GM12874 (cell line): ENCODE measurements around the gene MECP2.

ENCODE experiments used
- TF ChIP-seq, protein P1 (sequence below): IDR thresholded peaks from 2 replicates; pipeline ENCODE4 v1.5.1; 2011; ENCODE audit warnings: low read depth, mild to moderate bottlenecking, control low read depth, low read length, moderate library complexity; ENCODE audit not compliant: insufficient read depth

Gene MECP2

DNA sequence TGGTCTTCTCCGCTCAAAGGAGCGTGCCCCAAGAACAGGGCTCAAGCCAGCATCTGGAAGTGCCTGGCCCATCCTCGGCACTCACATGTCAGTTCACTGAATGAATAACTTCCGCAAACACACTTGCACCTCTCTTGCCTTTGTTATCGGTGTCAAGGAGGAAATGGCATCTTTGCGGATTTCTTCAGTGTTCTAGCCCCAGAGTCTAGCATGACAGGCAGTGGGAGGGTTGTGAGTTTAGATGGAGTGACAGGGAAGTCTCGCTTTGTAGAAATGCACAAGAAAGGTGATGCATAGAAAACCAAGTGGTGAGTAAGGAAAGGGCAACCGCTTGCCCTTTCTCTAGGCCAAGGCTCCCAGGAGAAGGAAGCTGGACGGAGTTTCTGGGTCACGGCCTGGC, 17.6 kb upstream of the MECP2 start:
- TF ChIP-seq, protein P1, sequence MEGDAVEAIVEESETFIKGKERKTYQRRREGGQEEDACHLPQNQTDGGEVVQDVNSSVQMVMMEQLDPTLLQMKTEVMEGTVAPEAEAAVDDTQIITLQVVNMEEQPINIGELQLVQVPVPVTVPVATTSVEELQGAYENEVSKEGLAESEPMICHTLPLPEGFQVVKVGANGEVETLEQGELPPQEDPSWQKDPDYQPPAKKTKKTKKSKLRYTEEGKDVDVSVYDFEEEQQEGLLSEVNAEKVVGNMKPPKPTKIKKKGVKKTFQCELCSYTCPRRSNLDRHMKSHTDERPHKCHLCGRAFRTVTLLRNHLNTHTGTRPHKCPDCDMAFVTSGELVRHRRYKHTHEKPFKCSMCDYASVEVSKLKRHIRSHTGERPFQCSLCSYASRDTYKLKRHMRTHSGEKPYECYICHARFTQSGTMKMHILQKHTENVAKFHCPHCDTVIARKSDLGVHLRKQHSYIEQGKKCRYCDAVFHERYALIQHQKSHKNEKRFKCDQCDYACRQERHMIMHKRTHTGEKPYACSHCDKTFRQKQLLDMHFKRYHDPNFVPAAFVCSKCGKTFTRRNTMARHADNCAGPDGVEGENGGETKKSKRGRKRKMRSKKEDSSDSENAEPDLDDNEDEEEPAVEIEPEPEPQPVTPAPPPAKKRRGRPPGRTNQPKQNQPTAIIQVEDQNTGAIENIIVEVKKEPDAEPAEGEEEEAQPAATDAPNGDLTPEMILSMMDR = no peak

DNA sequence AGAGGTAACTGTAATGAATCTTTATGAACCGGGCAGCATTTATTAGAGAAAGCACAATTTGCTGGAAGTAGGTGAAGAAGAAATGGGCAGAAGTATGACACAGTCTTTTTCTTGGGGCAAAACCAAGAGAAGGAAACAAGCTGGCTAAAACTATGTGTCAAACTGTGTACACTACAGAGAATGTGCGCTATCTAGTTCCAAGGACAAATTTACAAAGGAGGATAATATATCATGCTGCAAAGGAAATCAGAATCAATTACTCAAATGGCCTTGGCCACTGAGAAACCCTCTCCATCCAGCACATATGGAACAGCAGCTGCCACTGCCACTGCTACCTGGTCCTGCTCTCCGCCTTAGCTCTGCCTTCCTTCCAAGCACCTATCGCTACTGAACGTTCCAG, 17.1 kb upstream of the MECP2 start:
- TF ChIP-seq, protein P1 = no peak

DNA sequence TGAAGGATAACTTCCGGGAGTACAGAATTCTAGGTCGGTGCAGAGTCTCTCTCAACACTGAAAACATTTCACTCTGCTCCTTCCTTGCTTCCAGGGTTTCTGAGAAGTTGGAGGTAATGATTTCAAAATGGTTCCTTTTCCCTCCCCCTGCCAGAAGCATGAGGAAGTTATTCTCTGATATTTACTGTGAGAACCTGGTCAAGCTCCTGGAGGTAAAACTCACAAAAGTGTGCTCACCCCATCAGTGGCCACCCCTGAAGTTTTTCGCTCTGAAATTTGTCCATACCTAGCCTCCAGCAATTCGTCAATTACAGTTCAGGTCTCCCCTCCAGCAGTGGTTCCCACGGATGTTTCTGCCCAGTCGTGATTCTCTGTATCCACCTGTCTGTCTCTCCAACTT, 16.2 kb upstream of the MECP2 start:
- TF ChIP-seq, protein P1 = no peak

DNA sequence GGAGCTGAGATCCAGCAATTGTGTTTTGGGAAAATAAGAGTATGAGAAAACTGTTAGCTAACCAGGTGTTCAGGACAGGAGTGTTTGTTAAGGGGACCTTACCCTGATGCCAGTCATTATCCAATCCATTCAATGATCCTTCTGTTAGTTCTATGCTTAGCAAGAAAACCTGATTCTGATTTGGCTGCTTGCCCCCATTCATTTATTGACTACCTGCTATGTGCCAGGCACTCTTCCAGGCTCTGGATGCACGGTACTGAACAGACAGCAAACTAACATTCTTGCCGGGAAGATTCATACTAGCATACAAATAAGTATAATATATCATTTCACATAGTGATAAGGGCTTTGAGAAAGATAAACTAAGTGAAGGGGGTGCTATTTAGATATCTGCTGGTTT, 1.0 kb upstream of the MECP2 start:
- TF ChIP-seq, protein P1 = no peak

DNA sequence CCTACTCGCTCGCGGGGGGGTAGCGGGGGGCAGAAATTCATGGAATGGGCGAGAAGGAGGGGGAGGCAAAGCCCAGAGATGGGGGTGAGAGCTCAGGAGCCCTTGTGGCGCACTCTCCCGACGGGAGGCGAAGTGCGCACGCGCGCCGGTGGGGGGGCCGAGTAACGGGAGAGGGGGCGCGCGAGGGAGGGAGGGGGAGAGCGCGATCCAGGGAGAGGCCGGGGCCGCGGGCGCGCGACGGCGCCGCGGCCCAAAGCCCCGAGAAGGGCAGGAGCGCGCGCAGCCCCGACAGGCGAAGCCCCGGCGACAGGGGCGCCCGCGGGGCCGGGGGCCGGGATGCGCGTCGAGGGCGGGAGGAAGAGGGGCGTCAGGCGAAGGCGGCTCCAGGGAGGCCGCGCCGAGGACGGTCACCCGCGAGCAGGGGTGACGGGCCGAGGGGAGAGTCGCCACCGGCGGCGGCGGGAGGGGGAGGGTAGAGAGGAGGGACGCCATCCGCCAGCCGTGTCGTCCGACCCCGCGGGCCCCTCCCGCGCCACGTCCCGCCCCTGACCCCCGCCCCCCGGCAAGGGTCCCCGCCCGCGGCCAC, 421 bp downstream of the MECP2 start:
- TF ChIP-seq, protein P1 = no peak

DNA sequence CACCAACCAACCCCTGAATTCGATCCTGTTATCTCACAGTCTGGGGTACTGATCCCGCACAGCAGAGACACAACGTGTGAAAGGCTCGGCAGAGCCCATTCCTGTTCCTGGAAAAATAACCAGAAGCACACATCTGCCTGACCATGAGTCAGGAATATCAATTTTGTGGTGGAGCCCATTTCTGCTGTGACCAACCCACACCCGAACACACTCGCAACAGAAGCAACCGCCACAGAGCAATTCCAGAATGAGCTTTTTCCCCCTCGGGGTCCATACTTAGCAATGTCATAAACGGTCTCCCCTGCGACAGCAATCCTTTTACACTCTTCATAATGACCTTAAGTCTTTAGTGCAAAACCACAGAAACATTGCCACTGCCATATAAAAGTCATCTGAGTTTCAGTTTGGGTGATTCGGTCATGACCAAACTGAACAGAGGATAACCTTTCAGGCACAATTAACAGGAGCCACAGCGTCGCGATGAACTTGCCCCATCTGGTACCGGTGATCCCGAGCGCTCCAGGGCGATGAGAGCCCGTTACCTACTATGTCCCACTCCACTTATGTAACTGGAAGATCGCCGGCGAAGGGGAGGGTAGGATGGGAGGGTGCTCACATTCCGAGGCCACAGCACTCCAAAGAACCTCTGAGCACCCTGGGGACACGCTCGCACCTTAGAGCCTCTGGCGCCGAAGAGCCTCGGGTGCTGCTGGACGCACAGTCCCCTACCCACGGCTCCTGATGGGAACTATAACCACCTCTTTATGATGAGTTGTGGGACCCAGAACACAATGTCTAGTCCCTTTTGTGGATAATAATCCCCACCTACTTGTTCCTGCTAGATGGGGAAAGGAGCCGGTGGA, 1.1 kb downstream of the MECP2 start:
- TF ChIP-seq, protein P1 = no peak

DNA sequence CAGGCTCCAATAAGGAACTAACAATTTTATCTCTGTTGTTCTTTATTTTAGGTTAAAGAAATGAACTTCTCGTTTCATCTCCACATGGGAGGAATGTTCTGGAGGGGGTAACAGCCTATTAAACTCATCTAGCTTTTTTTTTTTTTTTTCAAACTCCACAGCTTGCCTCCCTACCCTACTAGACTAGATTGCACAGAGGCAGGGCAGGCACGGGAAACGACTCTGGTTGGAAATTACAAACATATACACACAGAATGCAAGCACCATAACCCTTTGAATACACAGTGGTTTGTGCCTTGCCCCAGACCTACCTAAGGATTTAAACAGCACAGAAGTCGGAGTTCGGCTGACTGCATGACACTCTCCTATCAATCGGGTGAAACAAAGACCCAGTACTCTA, 2.7 kb downstream of the MECP2 start:
- TF ChIP-seq, protein P1 = no peak
